Coronary artery (tissue), 2 donors: Measurements from ENCODE around the gene SUPT4H1.
"Not testable (repeated sequence)": the region's sequence is repeated elsewhere in the genome, so short reads cannot be mapped to it uniquely, and the experiment has no call there.

Source experiments
- DNase-seq: peaks from one replicate; pipeline ENCODE4 v3.0.0-alpha.2; 2017; ENCODE audit warnings: low spot score
- H3K27ac ChIP-seq, 2 donors: fragments of 200-600 bp; sonication (generic); one replicate each; pipeline ENCODE4 v1.5.1; 2016 to 2019
- H3K4me3 ChIP-seq: fragments of 200-600 bp; sonication (generic); 2 replicates; pipeline ENCODE4 v1.5.1; 2016; ENCODE audit warnings: mild to moderate bottlenecking, moderate library complexity
- CTCF ChIP-seq: fragments of 200-600 bp; sonication (generic); IDR thresholded peaks from one replicate; pipeline ENCODE4 v1.5.1; 2019; ENCODE audit warnings: antibody characterized with exemption

Gene SUPT4H1

DNA sequence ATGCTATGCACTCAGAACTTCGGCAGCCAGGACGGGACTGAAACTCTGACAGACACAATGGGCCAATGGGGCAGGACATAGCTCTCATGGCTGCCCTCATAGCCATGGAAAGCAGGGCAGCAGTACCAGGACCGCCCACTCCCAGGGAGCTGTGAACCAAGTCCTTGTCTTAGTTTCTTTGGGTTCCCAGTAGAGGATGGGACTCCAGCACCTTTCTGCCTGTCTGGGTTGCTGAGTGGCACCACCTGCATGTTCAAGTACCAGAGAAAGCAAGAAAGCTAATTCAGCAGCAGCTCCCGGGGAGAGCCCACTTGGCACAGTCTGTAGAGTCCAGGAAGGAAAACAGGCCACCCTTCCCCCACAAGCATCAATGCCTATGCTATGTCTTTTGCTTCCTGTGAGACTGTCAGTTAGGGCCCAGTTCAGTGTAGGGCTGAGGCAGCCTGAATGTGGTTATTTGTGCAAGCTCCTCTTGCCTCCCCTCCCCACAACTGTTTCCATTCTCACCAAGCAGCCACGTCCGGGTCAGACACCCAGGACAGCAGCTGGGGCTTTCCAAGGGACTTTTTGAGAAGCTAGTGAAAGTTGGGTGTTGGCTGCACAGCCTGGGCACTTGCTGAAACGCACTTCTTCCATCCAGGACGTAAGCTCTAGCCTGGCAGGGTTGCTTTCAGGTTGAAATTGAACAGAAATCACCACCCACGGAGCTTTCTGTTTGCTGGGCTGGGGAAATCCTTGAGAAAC lies 7.8 kb downstream of the SUPT4H1 start:
- no peak for TF ChIP-seq CTCF
- Histone ChIP-seq H3K27ac (no peak overlapping the region), H3K4me3 (no peak overlapping the region)
- DNase-seq = no peak

GRCh38 chr17:58343131-58343530 lies 8.9 kb downstream of the SUPT4H1 start:
- no peak overlapping the region for H3K27ac ChIP-seq
- no peak for TF ChIP-seq CTCF
- no peak overlapping the region for H3K4me3 ChIP-seq
- DNase-seq = no peak

DNA sequence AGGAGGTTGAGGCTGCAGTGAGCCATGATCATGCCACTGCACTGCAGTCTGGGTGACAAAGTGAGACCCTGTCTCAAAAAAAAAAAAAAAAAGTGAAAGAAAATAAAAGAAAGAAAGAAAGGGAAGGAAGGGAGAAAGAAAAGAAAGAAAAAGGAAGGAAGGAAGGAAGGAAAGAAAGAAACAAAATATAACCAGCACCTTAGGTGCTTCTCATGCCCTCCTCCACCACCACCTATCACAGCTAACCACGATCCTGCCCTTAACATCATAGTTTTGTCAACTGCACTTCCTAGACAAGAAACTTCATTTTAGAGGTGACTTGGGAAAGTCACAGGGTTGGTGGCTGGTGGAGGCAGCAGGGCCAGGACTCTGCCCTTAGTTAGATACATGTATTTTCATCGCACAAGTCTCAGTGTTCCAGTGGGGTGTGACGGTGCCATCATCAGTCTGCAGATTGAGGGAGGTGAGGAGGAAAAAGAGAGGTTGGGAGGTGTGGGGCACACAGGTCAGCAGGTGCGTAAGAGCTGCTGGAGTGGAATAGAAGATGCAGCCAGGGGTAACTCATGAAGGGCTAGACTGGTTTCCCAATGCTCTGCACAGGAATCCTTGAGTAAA lies 10.0 kb downstream of the SUPT4H1 start:
- no peak for TF ChIP-seq CTCF
- no peak for DNase-seq
- Histone ChIP-seq H3K27ac (no peak overlapping the region), H3K4me3 (no peak overlapping the region)

GRCh38 chr17:58341136-58341860 lies 10.7 kb downstream of the SUPT4H1 start:
- not testable (repeated sequence) for DNase-seq, H3K4me3 ChIP-seq, H3K27ac ChIP-seq

- DNase-seq = no peak
- H3K27ac ChIP-seq = peak overlapping the region in 1 of 2 donors; percentile 80
- TF ChIP-seq CTCF = no peak
- no peak overlapping the region for H3K4me3 ChIP-seq
These were observed 11.6 kb downstream of the SUPT4H1 start for GRCh38 chr17:58340405-58340876.

DNA sequence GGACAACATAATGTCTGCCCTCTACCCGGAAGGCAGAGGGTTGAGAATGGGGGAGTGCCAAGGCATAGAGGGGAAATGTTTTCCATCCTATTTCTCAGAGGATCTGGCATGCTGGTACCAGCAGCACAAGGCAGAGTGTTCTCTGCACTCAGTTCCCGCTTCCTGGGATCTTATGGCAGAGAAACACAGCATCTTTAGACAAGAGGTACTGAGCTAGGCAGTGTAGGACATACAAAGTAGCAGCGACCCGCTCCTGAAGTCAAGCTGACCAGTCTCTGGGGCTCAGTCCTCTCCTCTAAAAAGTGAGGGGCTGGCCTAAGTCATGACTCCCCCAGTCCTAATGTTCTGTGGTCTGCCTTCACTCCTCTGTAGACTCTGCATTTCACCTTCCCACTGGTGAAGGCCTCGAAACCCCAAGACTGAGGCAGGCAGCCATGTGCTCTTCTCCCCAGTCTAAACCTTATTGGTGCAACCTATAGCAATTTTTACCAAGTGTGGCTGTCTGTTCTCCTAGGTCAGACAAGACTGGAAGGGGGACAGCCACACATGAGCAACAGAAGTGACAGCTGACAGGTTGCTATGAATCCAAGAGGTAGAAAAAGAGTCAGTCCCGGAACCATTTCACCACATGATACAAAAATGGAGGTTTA lies 12.1 kb downstream of the SUPT4H1 start:
- peak overlapping the region; percentile 37 for H3K4me3 ChIP-seq
- H3K27ac ChIP-seq = peak overlapping the region in 1 of 2 donors; percentile 80
- TF ChIP-seq CTCF = no peak
- no peak for DNase-seq
